ENCODE results near the gene NTMT1. TPM values are rescaled to one million over a fixed set of nuclear protein-coding genes. Genes with fewer than 3 reads are reported as not detected.

The NTMT1 gene
- total RNA-seq, 1 donor from 2014 or later = 25.6 TPM

GRCh38 chr9:129648092-129648763, 22.3 kb downstream of the NTMT1 start:
- TF ChIP-seq, protein P1, sequence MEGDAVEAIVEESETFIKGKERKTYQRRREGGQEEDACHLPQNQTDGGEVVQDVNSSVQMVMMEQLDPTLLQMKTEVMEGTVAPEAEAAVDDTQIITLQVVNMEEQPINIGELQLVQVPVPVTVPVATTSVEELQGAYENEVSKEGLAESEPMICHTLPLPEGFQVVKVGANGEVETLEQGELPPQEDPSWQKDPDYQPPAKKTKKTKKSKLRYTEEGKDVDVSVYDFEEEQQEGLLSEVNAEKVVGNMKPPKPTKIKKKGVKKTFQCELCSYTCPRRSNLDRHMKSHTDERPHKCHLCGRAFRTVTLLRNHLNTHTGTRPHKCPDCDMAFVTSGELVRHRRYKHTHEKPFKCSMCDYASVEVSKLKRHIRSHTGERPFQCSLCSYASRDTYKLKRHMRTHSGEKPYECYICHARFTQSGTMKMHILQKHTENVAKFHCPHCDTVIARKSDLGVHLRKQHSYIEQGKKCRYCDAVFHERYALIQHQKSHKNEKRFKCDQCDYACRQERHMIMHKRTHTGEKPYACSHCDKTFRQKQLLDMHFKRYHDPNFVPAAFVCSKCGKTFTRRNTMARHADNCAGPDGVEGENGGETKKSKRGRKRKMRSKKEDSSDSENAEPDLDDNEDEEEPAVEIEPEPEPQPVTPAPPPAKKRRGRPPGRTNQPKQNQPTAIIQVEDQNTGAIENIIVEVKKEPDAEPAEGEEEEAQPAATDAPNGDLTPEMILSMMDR (IDR thresholded peaks at IDR 0.05) = no peak
- Histone ChIP-seq H3K9me3 (no peaks in the 10 kb centered on the region), H3K27ac (no peak overlapping the region), H3K36me3 (no peaks in the 10 kb centered on the region), H3K4me1 (no peaks in the 10 kb centered on the region), H3K27me3 (no peaks in the 10 kb centered on the region), H3K4me3 (no peak overlapping the region)
- intact Hi-C loops (cut with DNase I) = loop anchor here (10.0 kb wide), 1 partner anchor 87 kb away; no protein-coding TSS in a partner anchor
- DNase-seq = no peak
- ATAC-seq = no peak

DNA sequence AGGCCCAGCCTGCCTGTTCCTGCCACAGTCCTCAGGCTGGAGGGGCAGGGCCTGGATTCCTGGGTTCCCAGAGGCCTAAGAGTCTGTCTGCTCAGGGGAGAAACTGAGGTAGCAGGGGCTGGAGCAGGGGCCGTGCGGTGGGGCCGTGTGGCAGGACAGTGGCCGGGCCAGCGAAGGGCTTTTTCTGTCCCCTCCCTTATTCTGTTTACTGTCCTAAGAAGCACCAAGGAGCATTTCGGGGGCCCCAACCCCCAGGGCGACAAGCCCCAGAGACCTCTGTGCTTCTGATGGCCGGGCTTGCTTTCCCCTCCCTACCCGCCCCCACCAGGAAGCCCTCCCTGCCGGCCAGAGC, 22.8 kb downstream of the NTMT1 start:
- no peak for DNase-seq
- intact Hi-C loops (cut with DNase I) = loop anchor here (10.0 kb wide), 1 partner anchor 86 kb away; no protein-coding TSS in a partner anchor
- TF ChIP-seq, protein P1 (IDR thresholded peaks at IDR 0.05) = no peak
- ATAC-seq = no peak
- H3K4me3 ChIP-seq = no peak overlapping the region
- H3K27ac ChIP-seq = no peak overlapping the region
- H3K4me1 ChIP-seq = no peaks in the 10 kb centered on the region
- no peaks in the 10 kb centered on the region for H3K27me3 ChIP-seq
- no peaks in the 10 kb centered on the region for H3K36me3 ChIP-seq
- no peaks in the 10 kb centered on the region for H3K9me3 ChIP-seq

DNA sequence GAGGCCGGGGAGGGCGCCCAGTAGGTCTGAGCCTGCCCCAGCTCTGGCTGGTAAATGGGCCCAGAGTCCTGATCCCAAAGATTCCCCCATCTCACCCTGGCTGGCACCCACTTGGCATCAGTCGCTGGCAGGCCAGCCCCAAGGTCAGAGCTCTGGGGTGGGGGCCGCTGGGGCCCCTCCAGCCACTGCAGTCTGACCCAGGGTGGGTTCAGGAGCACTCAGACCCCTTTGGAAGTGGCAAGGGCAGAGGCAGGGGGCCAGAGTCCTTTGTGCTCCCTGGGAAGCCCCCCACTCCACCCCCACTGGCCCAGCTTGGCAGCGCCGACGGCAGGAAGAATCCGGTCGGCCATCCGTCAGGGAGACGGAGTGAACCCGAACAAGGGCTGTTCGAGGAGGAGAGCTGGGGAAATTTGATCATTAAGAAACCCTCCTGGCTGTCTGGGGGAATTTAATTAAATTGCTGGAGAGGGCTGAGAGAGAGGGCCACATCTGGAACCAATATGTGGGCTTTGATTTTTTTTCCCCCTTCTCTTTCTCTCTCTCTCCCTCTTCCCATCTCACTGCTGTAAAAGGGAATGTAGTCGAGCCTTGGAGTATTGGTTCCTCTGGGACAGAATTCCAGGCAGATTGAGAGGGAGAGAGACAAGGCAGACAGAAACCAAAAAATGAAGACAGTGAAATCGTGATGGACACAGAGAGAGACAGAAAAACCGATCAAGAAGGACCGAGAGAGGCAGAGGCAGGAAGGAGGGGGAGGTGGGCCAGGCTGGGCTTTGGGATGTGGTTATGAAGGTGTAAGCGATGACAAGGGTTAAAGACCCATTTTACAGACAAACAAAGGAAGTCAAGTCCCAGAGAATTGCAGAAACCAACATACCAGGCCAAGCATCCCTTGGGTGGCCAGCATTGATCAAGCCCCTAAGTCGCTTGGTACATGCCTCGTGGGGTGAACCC, 24.0 kb downstream of the NTMT1 start:
- TF ChIP-seq, protein P1 (IDR thresholded peaks at IDR 0.05) = no peak
- no peak for DNase-seq
- Histone ChIP-seq H3K4me1 (no peaks in the 10 kb centered on the region), H3K36me3 (no peaks in the 10 kb centered on the region), H3K27me3 (no peaks in the 10 kb centered on the region), H3K27ac (no peak overlapping the region), H3K4me3 (no peak overlapping the region), H3K9me3 (no peaks in the 10 kb centered on the region)
- no peak for ATAC-seq
- intact Hi-C loops (cut with DNase I) = loop anchor here (10.0 kb wide), 1 partner anchor 85 kb away; no protein-coding TSS in a partner anchor

DNA sequence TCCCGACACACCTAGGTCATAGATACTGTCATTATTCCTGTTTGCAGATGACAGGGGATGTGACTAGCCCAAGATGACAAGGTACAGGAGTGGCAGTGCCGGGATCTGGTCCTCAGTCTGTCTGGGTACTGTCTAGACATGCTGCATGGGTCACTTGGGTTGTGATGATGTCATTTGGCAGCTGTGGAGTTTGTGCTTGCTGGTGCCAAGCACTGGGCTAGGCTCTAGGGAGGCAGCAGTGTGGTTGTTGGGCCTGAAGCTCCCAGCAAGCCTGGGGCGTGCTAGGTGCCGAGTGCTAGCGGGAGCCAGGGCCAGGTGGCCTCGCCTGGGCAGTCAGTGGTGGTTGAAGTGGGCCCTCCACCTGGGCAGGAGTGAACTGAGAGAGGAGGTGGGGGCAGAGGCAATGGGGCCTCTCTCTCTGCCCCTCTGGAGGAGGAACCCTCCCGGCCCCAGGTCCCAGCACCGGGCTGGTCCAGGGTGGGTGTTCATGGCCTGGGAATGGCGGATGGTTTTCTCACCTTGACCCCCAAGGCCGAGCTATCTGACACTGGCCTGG, 24.8 kb downstream of the NTMT1 start:
- Histone ChIP-seq H3K4me1 (no peaks in the 10 kb centered on the region), H3K9me3 (no peaks in the 10 kb centered on the region), H3K27me3 (no peaks in the 10 kb centered on the region), H3K27ac (no peak overlapping the region), H3K4me3 (no peak overlapping the region), H3K36me3 (no peaks in the 10 kb centered on the region)
- intact Hi-C loops (cut with DNase I) = no loop called here
- no peak for ATAC-seq
- no peak for DNase-seq
- TF ChIP-seq, protein P1 (IDR thresholded peaks at IDR 0.05) = no peak

DNA sequence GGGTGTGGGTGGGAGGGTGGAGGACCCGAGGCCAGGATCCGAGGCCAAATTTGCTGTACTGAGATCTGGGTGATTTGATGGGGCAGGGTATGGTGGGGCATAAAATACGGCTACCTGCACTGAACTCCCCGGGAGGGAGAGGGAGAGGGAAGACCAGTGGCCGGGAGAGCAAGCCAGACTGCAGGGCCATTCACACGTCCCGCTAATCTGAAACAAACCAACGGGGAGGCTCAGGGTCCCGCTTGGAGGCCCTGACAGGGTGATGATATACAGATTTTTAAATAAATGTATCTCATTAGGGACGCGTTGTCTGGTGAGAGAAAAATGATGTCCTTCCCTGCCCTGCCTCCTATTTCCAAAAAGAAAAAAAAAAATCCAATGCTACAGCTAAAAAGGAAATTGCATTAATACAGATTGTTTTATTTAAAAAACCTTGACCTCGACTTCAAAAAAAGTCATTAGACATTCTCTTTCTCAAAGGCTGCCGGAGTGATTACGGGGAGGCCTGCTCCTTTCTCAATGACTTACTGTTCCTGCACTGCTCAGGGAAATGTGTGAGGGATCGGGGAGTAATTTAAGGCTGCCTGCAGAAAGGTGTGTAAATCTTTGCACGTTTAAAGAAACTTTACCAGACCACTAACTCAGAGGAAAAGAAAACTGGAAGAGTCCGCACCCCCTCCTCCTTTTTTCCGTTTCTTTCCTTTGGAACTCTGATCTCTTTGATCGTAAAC, 28.0 kb downstream of the NTMT1 start:
- no peak for DNase-seq
- intact Hi-C loops (cut with DNase I) = no loop called here

More for the DNA sequence above, 28.0 kb downstream of the NTMT1 start:
- Histone ChIP-seq H3K27me3 (no peaks in the 10 kb centered on the region), H3K4me3 (no peak overlapping the region), H3K4me1 (no peaks in the 10 kb centered on the region), H3K36me3 (no peaks in the 10 kb centered on the region), H3K9me3 (no peaks in the 10 kb centered on the region), H3K27ac (no peak overlapping the region)
- TF ChIP-seq, protein P1 (IDR thresholded peaks at IDR 0.05) = no peak
- ATAC-seq = no peak

Measured in upper lobe of right lung (tissue), 1 donor.